GM12878 (cell line): ENCODE data around the gene CEACAM1. TPM values are rescaled to one million over a fixed set of nuclear protein-coding genes. Genes with fewer than 3 reads are reported as not detected.

Experiments used
- ATAC-seq: fragments of 200-7000 bp; cut with Tn5 transposase; 3 replicates; pipeline ENCODE4 v1.9.1; 2020; ENCODE audit warnings: mild to moderate bottlenecking, moderate library complexity
- BruUV-seq: library from RNA; stranded (reverse); fragments of 400-500 nt; replicated peaks from 2 replicates; lab custom pipeline; 2021; lab: Mats Ljungman, UMichigan
- CTCF ChIA-PET: fragments of 300-600 bp; sonication (Branson Sonifier 250); formaldehyde crosslinking; extraction: SDS; loops from one replicate; lab custom pipeline; 2021; ENCODE audit warnings: inconsistent platforms; lab: Yijun Ruan, JAX
- POLR2A ChIA-PET: fragments of 350-600 bp; formaldehyde crosslinking; extraction: SDS; loops from one replicate; lab custom pipeline; 2021; ENCODE audit warnings: inconsistent platforms; lab: Charles Lee
- RAD21 ChIA-PET: fragments of 300-600 bp; sonication (Branson Sonifier 250); formaldehyde crosslinking; loops from one replicate; lab custom pipeline; 2023; ENCODE audit warnings: antibody characterized with exemption; ENCODE audit not compliant: unreplicated experiment; lab: Charles Lee
- SMC1A ChIA-PET: fragments of 300-600 bp; sonication (Branson Sonifier 250); formaldehyde crosslinking; loops from one replicate; lab custom pipeline; 2023; ENCODE audit not compliant: unreplicated experiment, uncharacterized antibody; lab: Charles Lee
- DNase-seq: peaks from one replicate; pipeline ENCODE4 v3.0.0-alpha.2; 2011; ENCODE audit warnings: low read depth, low spot score
- FAIRE-seq: peaks from 3 replicates; lab custom pipeline; 2011; peaks lifted over from hg19 to GRCh38; lab: Jason Lieb, UNC
- H2AFZ ChIP-seq: 2 replicates; pipeline ENCODE4 v1.6.0; 2011; ENCODE audit warnings: low read depth, low read length, control low read depth; ENCODE audit not compliant: control insufficient read depth
- H3K27ac ChIP-seq: 2 replicates; pipeline ENCODE4 v1.5.1; 2011; ENCODE audit warnings: control low read depth; ENCODE audit not compliant: control insufficient read depth, insufficient read depth
- H3K27me3 ChIP-seq, 2 experiments: replicated peaks in 1 of 2; 2 replicates each; pipeline versions ENCODE4 v1.6.0 to v1.6.1; 2011; ENCODE audit warnings: low read length in 1 of 2; ENCODE audit not compliant: control insufficient read depth in 2 of 2, insufficient read depth in 2 of 2
- H3K36me3 ChIP-seq, 2 experiments: 2 replicates each; pipeline ENCODE4 v1.5.1; 2011; ENCODE audit warnings: low read length in 1 of 2; ENCODE audit not compliant: control insufficient read depth in 2 of 2, insufficient read depth in 2 of 2
- H3K4me1 ChIP-seq: 2 replicates; pipeline ENCODE4 v1.6.1; 2011; ENCODE audit warnings: mild to moderate bottlenecking, low read length, moderate library complexity, mixed read lengths; ENCODE audit not compliant: control insufficient read depth, insufficient read depth
- H3K4me2 ChIP-seq: 2 replicates; pipeline ENCODE4 v1.6.0; 2011; ENCODE audit warnings: control low read depth; ENCODE audit not compliant: control insufficient read depth, insufficient read depth
- H3K4me3 ChIP-seq: fragments of 200-600 bp; sonication (generic); 2 replicates; pipeline ENCODE4 v1.5.1; 2016
- H3K79me2 ChIP-seq: 2 replicates; pipeline ENCODE4 v1.6.0; 2011; ENCODE audit warnings: low read length; ENCODE audit not compliant: control insufficient read depth, insufficient read depth
- H3K9ac ChIP-seq: 2 replicates; pipeline ENCODE4 v1.8.0; 2011; ENCODE audit warnings: low read length, control low read depth, mixed read lengths; ENCODE audit not compliant: control insufficient read depth, insufficient read depth
- H3K9me3 ChIP-seq: replicated peaks from 3 replicates; pipeline ENCODE4 v1.5.1; 2011; ENCODE audit warnings: mild to moderate bottlenecking, low read length; ENCODE audit not compliant: control insufficient read depth, insufficient read depth
- H4K20me1 ChIP-seq: 2 replicates; pipeline ENCODE4 v1.6.0; 2011; ENCODE audit not compliant: control insufficient read depth, insufficient read depth
- E4F1 ChIP-seq: fragments of 450-650 bp; IDR thresholded peaks from 2 replicates; pipeline ENCODE4 v1.6.1; 2018; ENCODE audit warnings: borderline replicate concordance, mild to moderate bottlenecking; ENCODE audit not compliant: partially characterized antibody
- EP300 ChIP-seq, 2 experiments: fragments of 150-350 bp in 1 of 2; IDR thresholded peaks; 2 replicates each; pipeline ENCODE4 v1.6.1; 2011 to 2012; ENCODE audit warnings: low read depth in 2 of 2, low read length in 2 of 2, borderline replicate concordance in 1 of 2, improper control_type of control experiment in 1 of 2, inconsistent platforms in 1 of 2; ENCODE audit not compliant: control insufficient read depth in 1 of 2
- IKZF2 ChIP-seq, 2 experiments: fragments of 450-650 bp; IDR thresholded peaks; 2 replicates each; pipeline ENCODE4 v1.6.1; 2017; ENCODE audit warnings: mild to moderate bottlenecking in 2 of 2, moderate library complexity in 2 of 2
- JUND ChIP-seq: IDR thresholded peaks from 2 replicates; pipeline ENCODE4 v1.6.1; 2012; ENCODE audit warnings: low read depth, mild to moderate bottlenecking, low read length, improper control_type of control experiment, moderate library complexity
- RB1 ChIP-seq: fragments of 450-650 bp; formaldehyde crosslinking; IDR thresholded peaks from 2 replicates; pipeline ENCODE4 v1.6.1; 2017; ENCODE audit warnings: mild to moderate bottlenecking, borderline replicate concordance
- YY1 ChIP-seq: IDR thresholded peaks from 2 replicates; pipeline ENCODE4 v1.6.1; 2011; ENCODE audit warnings: low read depth, mild to moderate bottlenecking, low read length
- WGBS: methylation state at CpG from one replicate; pipeline ENCODE4 v1.1.6; 2016; ENCODE audit warnings: low lambda C conversion rate; ENCODE audit not compliant: insufficient replicate concordance, insufficient coverage; ENCODE audit errors: missing lambda C conversion rate; 5-methylcytosine and 5-hydroxymethylcytosine counted together
- in situ Hi-C: fragments of 300-500 bp; cut with MboI; formaldehyde crosslinking; loops from 9 replicates; pipeline ENCODE4 v1.14.3; 2018; ENCODE audit warnings: mixed read lengths
- intact Hi-C: fragments of 100-400 bp; cut with micrococcal nuclease; formaldehyde crosslinking; loops from one replicate; pipeline ENCODE4 v1.14.2; 2022; ENCODE audit not compliant: unreplicated experiment
- polyA plus RNA-seq, 11 experiments: library from polyadenylated mRNA; depleted of rRNA in 4 of 11; unstranded in 6 of 11; stranded (reverse) in 5 of 11; fragments of >200 nt; fragmentation: Nextera tagmentation in 4 of 11; fragmentation: Illumina TruSeq in 1 of 11; extraction: Ambion mirVana in 4 of 11; extraction: Trizol in 1 of 11; gene quantifications; 1 replicate in 1 of 11; 2 replicates in 10 of 11; pipeline versions ENCODE4 v1.2.1 to v1.2.3, GENCODE V29; 2011 to 2016; ENCODE audit warnings: inconsistent platforms in 2 of 11, missing spikeins in 2 of 11, low read depth in 1 of 11
- total RNA-seq, 4 experiments: library from RNA; depleted of rRNA in 3 of 4; stranded (reverse); fragments of >200 nt in 3 of 4; fragmentation: Illumina TruSeq in 1 of 4; extraction: Trizol in 1 of 4; gene quantifications; 2 replicates each; pipeline versions ENCODE4 v1.2.1 to v1.2.3, GENCODE V29; 2013 to 2021
- TF ChIP-seq, protein P1 (sequence below): fragments of 450-650 bp; IDR thresholded peaks from 2 replicates; pipeline ENCODE4 v1.6.1; 2017; ENCODE audit warnings: low read depth, mild to moderate bottlenecking, moderate library complexity

CEACAM1 gene
- total and polyA plus RNA-seq, 10 of the 15 experiments (the other 5 are each of a cell fraction or from before 2014, with no cell fraction given), result 3.9 to 24.0 (median 6.5) TPM

- TF ChIP-seq E4F1 (no peak), IKZF2 (IDR thresholded peaks at IDR 0.05) (peak; percentile 1 to 49; a peak in 2 of 4 replicates), RB1 (no peak)
- TF ChIP-seq, protein P1, sequence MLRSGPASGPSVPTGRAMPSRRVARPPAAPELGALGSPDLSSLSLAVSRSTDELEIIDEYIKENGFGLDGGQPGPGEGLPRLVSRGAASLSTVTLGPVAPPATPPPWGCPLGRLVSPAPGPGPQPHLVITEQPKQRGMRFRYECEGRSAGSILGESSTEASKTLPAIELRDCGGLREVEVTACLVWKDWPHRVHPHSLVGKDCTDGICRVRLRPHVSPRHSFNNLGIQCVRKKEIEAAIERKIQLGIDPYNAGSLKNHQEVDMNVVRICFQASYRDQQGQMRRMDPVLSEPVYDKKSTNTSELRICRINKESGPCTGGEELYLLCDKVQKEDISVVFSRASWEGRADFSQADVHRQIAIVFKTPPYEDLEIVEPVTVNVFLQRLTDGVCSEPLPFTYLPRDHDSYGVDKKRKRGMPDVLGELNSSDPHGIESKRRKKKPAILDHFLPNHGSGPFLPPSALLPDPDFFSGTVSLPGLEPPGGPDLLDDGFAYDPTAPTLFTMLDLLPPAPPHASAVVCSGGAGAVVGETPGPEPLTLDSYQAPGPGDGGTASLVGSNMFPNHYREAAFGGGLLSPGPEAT, result 0 out of 2 replicates have a peak, but pooled peaks have one; percentile 14
Measured at GRCh38 chr19:42528354-42529247, at the start of gene CEACAM1 (continued).

GRCh38 chr19:42577016-42577415 is 48.7 kb upstream of the CEACAM1 start:
- Histone ChIP-seq H2AFZ (no peak overlapping the region), H3K9me3 (no peaks in the 10 kb centered on the region), H3K79me2 (no peaks in the 10 kb centered on the region), H3K36me3 (no peaks in the 10 kb centered on the region), H3K4me3 (no peak overlapping the region), H3K9ac (no peak overlapping the region), H3K27ac (no peak overlapping the region), H4K20me1 (no peaks in the 10 kb centered on the region), H3K27me3 (peaks cover 0 to 3% of the 10 kb centered on the region in 2 experiments; a peak in 1 of 4 replicates)
- BruUV-seq, result no TSS peak
- WGBS, result 0% methylated on average over 1 of the region's 1 CpG
- ChIA-PET CTCF (interaction anchor here (1.6 kb wide), 1 partner anchor 19 kb away, joined by 4 read pairs; no protein-coding TSS in a partner anchor), RAD21 (interaction anchor here (0.8 kb wide), 1 partner anchor 111 kb away, joined by 3 read pairs; no protein-coding TSS in a partner anchor), SMC1A (no interaction called here), POLR2A (no interaction called here)
- no peak for DNase-seq
- in situ Hi-C loops, result no loop called here
- FAIRE-seq, result no peak
- TF ChIP-seq EP300 (IDR thresholded peaks at IDR 0.05; ENCODE audit: borderline replicate concordance in 1 of 2, control insufficient read depth in 1 of 2, low read depth in 2 of 2, low read length in 2 of 2) (no peak), YY1 (no peak), JUND (no peak)
- TF ChIP-seq, all 136 proteins: peak for 0
- Histone ChIP-seq H3K4me1 (no peaks in the 10 kb centered on the region), H3K4me2 (no peak overlapping the region)
- no peak for ATAC-seq
- intact Hi-C loops, result no loop called here
